ENCODE measurements around the gene LRRTM4. TPM values are rescaled to one million over a fixed set of nuclear protein-coding genes. Genes with fewer than 3 reads are reported as not detected.

The LRRTM4 gene
- total RNA-seq, 4 donors from 2014 or later = not detected

DNA sequence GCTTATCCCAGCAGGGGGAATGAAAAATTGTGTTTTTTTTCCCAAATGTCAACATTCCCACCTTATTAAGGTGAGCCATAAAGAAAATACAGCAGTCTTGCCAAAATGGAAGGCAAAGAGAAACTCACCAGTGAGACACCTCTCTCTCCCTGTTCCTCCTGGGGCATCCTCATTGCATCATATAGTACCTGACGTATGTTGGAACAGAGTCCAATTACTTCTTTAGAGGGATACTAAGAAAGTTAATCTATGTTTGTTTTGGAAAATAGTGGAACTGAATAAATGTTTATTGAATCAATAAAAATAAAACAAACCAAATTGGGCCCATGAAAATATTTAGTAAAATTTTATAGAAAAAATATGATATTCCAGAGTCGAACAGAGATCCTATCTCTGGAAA, 700.4 kb downstream of the LRRTM4 start:
- Histone ChIP-seq H3K27me3 (no peaks in the 10 kb centered on the region), H3K36me3 (no peaks in the 10 kb centered on the region), H3K4me3 (no peak overlapping the region), H3K9me3 (no peaks in the 10 kb centered on the region), H3K4me1 (no peaks in the 10 kb centered on the region), H3K27ac (no peak overlapping the region)
- no peak for DNase-seq
- TF ChIP-seq, protein P1, sequence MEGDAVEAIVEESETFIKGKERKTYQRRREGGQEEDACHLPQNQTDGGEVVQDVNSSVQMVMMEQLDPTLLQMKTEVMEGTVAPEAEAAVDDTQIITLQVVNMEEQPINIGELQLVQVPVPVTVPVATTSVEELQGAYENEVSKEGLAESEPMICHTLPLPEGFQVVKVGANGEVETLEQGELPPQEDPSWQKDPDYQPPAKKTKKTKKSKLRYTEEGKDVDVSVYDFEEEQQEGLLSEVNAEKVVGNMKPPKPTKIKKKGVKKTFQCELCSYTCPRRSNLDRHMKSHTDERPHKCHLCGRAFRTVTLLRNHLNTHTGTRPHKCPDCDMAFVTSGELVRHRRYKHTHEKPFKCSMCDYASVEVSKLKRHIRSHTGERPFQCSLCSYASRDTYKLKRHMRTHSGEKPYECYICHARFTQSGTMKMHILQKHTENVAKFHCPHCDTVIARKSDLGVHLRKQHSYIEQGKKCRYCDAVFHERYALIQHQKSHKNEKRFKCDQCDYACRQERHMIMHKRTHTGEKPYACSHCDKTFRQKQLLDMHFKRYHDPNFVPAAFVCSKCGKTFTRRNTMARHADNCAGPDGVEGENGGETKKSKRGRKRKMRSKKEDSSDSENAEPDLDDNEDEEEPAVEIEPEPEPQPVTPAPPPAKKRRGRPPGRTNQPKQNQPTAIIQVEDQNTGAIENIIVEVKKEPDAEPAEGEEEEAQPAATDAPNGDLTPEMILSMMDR (IDR thresholded peaks at IDR 0.05) = no peak
- intact Hi-C loops (cut with DNase I) = no loop called here
- 60 to 67% methylated on average over 2 of the region's 2 CpGs for WGBS, 2 donors

- no peak overlapping the region for H3K4me3 ChIP-seq
- WGBS, 2 donors = 58 to 85% methylated on average over 1 of the region's 1 CpG
- H3K27ac ChIP-seq = no peak overlapping the region
- no peaks in the 10 kb centered on the region for H3K36me3 ChIP-seq
- no peaks in the 10 kb centered on the region for H3K9me3 ChIP-seq
- H3K4me1 ChIP-seq = no peaks in the 10 kb centered on the region
- no peak for TF ChIP-seq POLR2A (IDR thresholded peaks at IDR 0.05)
- TF ChIP-seq, protein P1 (IDR thresholded peaks at IDR 0.05) = no peak
- no peak for DNase-seq
- H3K27me3 ChIP-seq = no peaks in the 10 kb centered on the region
- intact Hi-C loops (cut with DNase I) = no loop called here
Observed at GRCh38 chr2:76813084-76813483, 709.1 kb downstream of the LRRTM4 start.

DNA sequence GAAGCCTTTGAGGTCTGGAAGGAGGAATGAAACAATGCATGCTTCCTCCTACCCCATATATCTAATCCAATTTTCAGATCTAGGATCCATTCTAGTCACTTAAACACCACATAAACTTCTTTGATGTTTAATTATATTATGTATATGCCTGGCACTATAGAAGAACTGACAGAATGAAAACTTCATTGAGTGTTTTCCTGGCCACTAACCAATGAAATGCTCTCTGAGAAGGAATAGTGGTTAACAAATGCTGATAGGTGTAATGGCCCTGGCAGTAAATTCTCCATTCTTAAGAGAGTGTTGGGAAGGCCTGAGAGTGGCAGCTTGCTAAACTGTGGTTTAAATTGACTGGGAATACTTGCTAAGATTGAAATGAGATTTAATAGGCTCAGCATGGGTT, 710.0 kb downstream of the LRRTM4 start:
- Histone ChIP-seq H3K4me1 (no peaks in the 10 kb centered on the region), H3K27me3 (no peaks in the 10 kb centered on the region), H3K9me3 (no peaks in the 10 kb centered on the region), H3K27ac (no peak overlapping the region), H3K4me3 (no peak overlapping the region), H3K36me3 (no peaks in the 10 kb centered on the region)
- no peak for DNase-seq
- intact Hi-C loops (cut with DNase I) = no loop called here
- TF ChIP-seq POLR2A (IDR thresholded peaks at IDR 0.05) = no peak
- TF ChIP-seq, protein P1 (IDR thresholded peaks at IDR 0.05) = no peak

DNA sequence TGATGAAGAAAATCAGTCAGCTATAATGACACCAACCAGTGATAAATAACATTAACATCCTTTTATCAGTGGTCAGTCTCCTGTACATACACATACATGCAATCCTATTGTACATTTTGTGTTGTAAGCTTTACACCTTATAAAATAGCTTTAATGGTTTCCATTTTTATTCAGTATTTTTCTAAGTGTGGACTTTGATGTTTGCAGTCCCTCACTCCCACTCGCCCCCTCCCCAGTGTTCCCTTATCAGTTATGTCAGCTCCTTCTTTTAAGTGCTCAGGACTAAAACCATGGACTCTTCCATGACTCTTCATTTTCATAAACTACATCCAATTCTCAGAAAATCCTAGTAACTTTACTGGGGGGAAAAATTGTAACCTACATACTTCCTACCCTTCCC, 713.0 kb downstream of the LRRTM4 start:
- no peak overlapping the region for H3K27ac ChIP-seq
- H3K4me3 ChIP-seq = no peak overlapping the region
- no peak for DNase-seq
- no peaks in the 10 kb centered on the region for H3K4me1 ChIP-seq
- no peaks in the 10 kb centered on the region for H3K27me3 ChIP-seq
- no peaks in the 10 kb centered on the region for H3K36me3 ChIP-seq
- WGBS, 2 donors = 24 to 56% methylated on average over 1 of the region's 1 CpG
- no peaks in the 10 kb centered on the region for H3K9me3 ChIP-seq
- intact Hi-C loops (cut with DNase I) = no loop called here
- TF ChIP-seq, protein P1 (IDR thresholded peaks at IDR 0.05) = no peak
- no peak for TF ChIP-seq POLR2A (IDR thresholded peaks at IDR 0.05)

- Histone ChIP-seq H3K27me3 (no peaks in the 10 kb centered on the region), H3K36me3 (no peaks in the 10 kb centered on the region), H3K9me3 (no peaks in the 10 kb centered on the region), H3K4me1 (no peaks in the 10 kb centered on the region), H3K4me3 (no peak overlapping the region), H3K27ac (no peak overlapping the region)
- intact Hi-C loops (cut with DNase I) = no loop called here
- WGBS, 2 donors = 0% methylated on average over 1 of the region's 1 CpG
- TF ChIP-seq, protein P1 (IDR thresholded peaks at IDR 0.05) = no peak
- no peak for TF ChIP-seq POLR2A (IDR thresholded peaks at IDR 0.05)
- DNase-seq = no peak
Observed at GRCh38 chr2:76808732-76809131, 713.4 kb downstream of the LRRTM4 start.

Measured in esophagus squamous epithelium (tissue), 5 donors.